Measurements from ENCODE around the gene RUNX1.

RUNX1 gene

GRCh38 chr21:34913811-34914210 is 135.3 kb downstream of the RUNX1 start:
- no peak for DNase-seq

- DNase-seq = no peak
Observed at GRCh38 chr21:34912022-34912945, 136.8 kb downstream of the RUNX1 start.

GRCh38 chr21:34911360-34911759 is 137.7 kb downstream of the RUNX1 start:
- no peak for DNase-seq

- DNase-seq = no peak
Observed at GRCh38 chr21:34910396-34910795, 138.7 kb downstream of the RUNX1 start.

GRCh38 chr21:34909492-34910292 is 139.4 kb downstream of the RUNX1 start:
- no peak for DNase-seq

GRCh38 chr21:34908419-34909055 is 140.6 kb downstream of the RUNX1 start:
- no peak for DNase-seq

- no peak for DNase-seq
Observed at GRCh38 chr21:34907461-34908418, 141.4 kb downstream of the RUNX1 start.

- no peak for DNase-seq
Observed at GRCh38 chr21:34906401-34906800, 142.7 kb downstream of the RUNX1 start.

- DNase-seq = no peak
Observed at GRCh38 chr21:34905218-34905537, 143.9 kb downstream of the RUNX1 start.

- DNase-seq = no peak
Observed at GRCh38 chr21:34904526-34905217, 144.4 kb downstream of the RUNX1 start.

- DNase-seq = peak; percentile 87
Observed at GRCh38 chr21:34900376-34900775, 148.7 kb downstream of the RUNX1 start.

- DNase-seq = no peak
Observed at GRCh38 chr21:34899760-34900159, 149.3 kb downstream of the RUNX1 start.

- DNase-seq = no peak
Observed at GRCh38 chr21:34899302-34899701, 149.8 kb downstream of the RUNX1 start.

GRCh38 chr21:34897828-34898227 is 151.3 kb downstream of the RUNX1 start:
- no peak for DNase-seq

GRCh38 chr21:34894401-34894800 is 154.7 kb downstream of the RUNX1 start:
- no peak for DNase-seq

GRCh38 chr21:34892209-34892608 is 156.9 kb downstream of the RUNX1 start:
- DNase-seq = peak; percentile 40

GRCh38 chr21:34891613-34891943 is 157.5 kb downstream of the RUNX1 start:
- no peak for DNase-seq

- DNase-seq = peak; percentile 47
Observed at GRCh38 chr21:34890724-34891612, 158.1 kb downstream of the RUNX1 start.

GRCh38 chr21:34890470-34890723 is 158.7 kb downstream of the RUNX1 start:
- no peak for DNase-seq

- peak; percentile 60 for DNase-seq
Observed at GRCh38 chr21:34889676-34890469, 159.2 kb downstream of the RUNX1 start.

All from DMS79 (cell line).